Right lobe of liver (tissue), 4 donors: Measurements from ENCODE around the gene TMPRSS15.

Experiments used
- CTCF ChIP-seq, 4 donors: fragments of 200-600 bp in 3 of 4; fragments of 450-650 bp in 1 of 4; IDR thresholded peaks; one replicate each; pipeline versions ENCODE4 v1.5.1 to v1.8.0; 2016 to 2022; ENCODE audit warnings: antibody characterized with exemption in 4 of 4, mild to moderate bottlenecking in 2 of 4
- POLR2A ChIP-seq: fragments of 450-650 bp; IDR thresholded peaks from one replicate; pipeline ENCODE4 v1.6.1; 2017; ENCODE audit warnings: antibody characterized with exemption, mild to moderate bottlenecking
- donor health status: DM: no; HTN: no; CAD: no.
- donor health status: DM: no; HTN: no; CAD: no.
- donor health status: DM: no; HTN: yes; CAD: no.

- no peak for TF ChIP-seq POLR2A
- TF ChIP-seq CTCF (IDR thresholded peaks at IDR 0.05): no peak
These were observed 26.8 kb upstream of the TMPRSS15 start for GRCh38 chr21:18430341-18430740.
